SW480 (cell line): Measurements from ENCODE around the gene LRRC3C.
"Not testable (repeated sequence)": the region's sequence is repeated elsewhere in the genome, so short reads cannot be mapped to it uniquely, and the experiment has no call there.

Experiments used
- DNase-seq: peaks from one replicate; pipeline ENCODE4 v3.0.0-alpha.2; 2016; ENCODE audit warnings: low spot score

LRRC3C gene

GRCh38 chr17:39924691-39925055, 2.9 kb upstream of the LRRC3C start:
- no peak for DNase-seq

DNA sequence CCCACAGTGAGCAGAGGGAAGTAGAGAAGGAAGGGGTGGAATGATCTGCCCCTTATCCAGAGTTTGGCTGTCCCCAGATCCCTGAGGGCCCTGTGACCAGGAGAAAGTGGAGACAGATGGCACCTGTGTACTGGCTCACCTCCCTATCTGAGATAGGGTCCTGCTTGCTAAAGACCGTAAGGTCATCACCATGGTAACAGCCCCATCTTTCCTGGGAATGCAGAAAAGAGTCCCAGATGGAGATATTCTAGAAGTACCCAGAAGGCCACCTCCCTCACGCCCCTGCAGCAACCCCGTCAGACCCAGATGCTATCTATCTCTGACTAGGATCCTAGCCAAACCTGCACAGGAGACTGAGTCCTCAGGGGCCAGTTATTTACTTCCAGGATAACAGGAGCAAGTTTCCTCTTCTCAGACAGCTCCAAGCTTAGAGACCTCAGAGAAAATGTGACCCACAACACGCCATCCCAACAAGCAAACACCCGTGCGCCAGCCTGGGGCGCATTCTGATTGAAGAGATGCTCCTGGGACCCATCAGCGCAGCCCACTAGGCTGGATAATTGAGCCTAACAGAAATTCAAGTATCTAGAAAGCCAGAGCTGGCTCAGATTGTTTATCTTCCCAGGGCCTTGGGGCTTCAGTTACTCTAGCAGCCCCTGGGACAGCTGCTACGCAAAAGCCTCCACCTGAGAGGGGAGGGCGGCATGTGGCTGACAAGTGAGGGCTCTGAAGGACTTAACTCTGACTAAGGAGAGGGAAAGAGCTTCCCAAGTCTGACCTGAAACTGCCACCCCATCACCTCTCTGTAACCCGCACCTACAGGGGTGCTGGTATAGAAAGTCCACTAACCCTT, 2.0 kb upstream of the LRRC3C start:
- no peak for DNase-seq

- no peak for DNase-seq
Observed at GRCh38 chr17:39926135-39926587, 1.4 kb upstream of the LRRC3C start.

DNA sequence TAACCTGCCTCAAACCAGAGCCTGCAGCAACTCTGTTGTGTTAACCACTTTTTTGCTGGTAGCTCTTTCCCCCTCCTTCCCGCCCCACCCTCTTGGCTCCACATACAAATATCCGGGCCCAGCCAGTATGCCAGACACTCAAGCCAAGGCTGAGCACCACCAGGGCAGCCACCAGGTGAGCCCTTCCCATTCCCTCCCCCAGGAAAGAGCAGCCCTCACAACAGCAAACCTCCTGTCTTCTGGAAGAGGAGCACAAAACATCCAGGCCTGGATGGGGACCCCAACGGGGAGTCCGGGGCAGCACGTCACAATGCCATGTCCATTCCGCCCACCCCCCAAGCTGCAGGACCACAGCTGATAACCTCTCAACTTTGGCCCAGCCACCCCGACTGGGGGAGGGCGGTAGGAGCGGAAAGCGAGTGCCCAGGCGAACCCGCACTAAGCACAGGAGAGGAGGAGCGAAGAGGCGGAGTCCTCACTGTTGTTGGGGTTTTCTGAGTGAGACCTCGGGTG, 888 bp upstream of the LRRC3C start:
- DNase-seq, result peak; percentile 46

- DNase-seq, result peak; percentile 33
Observed at GRCh38 chr17:39927929-39928857, 661 bp downstream of the LRRC3C start.

GRCh38 chr17:39928858-39929645, 1.5 kb downstream of the LRRC3C start:
- peak; percentile 40 for DNase-seq

DNA sequence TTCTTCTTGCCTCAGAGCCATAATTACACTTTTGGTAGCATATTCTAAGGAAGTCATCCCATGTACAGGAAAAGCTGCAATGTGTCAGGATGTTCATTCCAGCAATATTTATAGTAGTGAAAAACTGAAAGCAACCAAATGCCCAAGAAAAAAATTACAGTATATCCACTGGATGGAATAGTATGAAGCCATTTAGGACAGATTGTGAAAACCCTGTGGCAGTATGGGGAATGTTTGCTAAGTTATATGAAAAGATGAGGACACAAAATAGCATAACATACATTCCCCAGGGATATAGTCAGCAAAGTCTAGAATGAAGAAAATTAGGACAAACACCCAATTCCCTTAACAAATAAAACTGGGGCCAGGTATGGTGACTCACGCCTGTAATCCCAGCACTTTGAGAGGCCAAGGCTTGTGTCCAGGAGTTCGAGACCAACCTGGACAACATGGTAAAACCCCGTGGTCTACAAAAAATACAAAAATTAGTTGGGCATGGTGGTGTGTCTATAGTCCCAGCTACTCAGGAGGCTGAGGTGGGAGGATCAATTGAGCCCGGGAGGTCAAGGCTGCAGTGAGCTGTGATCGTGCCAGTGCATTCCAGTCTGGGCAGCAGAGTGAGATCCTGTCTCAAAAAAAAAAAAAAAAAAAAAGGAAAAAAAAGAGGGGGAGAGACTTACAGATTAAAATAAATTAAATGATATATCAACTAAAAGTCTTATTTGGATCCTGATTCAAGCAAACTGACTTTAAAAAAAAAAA, 2.3 kb downstream of the LRRC3C start:
- DNase-seq, result no peak

- DNase-seq, result no peak
Observed at GRCh38 chr17:39933912-39934311, 6.4 kb downstream of the LRRC3C start.

GRCh38 chr17:39934324-39934723, 6.8 kb downstream of the LRRC3C start:
- no peak for DNase-seq

DNA sequence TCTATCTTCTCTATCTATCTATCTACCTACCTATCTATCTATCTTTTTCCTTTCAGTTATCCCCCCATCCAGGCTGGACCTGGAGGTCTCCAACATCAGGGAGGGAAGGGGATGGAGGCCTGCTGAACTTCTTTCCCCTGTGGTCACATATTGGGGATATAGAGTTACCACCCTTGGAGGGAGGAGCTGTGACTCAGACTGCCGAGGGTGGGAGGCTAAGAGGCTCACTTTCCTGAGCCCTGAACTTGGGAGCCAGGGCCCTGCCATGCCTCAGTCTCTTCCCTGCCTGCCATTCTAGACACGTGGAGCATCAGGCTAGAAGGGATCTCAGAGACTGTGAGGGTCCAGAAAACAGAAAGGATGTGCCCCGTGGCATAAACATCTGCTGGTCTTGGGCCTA, 8.4 kb downstream of the LRRC3C start:
- no peak for DNase-seq

GRCh38 chr17:39937447-39937846, 9.9 kb downstream of the LRRC3C start:
- no peak for DNase-seq

DNA sequence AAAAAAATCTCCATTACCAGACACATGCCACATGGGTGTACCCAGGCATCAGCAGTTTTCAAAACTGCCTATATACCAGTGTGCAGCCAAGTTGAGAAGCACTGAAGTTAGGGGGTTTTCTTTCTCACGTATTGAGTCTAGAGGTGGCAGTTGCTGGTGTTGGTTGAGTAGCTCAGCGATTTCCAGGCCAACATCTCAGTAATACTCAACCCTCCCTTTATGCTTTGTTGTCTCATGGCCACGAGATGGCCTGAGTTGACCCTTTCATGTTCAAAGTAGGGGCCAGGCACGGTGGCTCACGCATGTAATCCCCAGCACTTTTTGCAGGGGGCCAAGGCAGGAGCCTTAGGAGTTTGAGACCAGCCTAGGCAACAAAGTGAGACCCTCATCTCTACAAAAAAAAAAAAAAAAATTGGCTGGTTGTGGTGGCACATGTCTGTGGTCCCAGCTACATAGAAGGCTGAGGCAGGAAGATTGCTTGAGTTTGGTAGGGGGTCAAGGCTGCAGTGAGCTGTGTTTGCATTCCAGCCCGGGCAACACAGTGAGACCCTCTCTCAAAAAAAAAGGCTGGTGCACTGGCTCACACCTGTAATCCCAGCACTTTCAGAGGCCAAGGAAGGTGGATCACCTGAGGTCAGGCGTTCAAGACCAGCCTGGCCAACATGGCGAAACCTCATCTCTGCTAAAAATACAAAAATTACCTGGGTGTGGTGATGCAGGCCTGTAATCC, 10.8 kb downstream of the LRRC3C start:
- DNase-seq, result no peak

DNA sequence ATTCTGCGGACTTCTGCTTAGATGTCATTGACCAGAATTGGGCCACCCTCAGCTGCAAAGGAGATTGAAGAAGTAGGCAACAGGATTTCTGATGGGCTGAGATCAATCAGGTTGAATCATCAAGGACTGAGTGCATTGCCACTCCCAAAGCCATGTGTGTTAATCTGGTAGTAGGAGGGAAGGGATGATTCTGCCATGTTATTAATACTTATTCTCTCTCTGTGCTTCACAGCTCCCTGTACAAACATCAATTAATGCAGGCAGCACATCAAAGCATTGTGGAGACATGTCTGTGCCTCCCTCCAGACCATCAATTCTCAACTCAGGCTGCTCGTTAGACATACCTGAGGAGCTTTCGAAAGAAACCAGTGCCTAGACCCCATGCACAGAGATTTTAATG, 11.6 kb downstream of the LRRC3C start:
- DNase-seq, result no peak

DNA sequence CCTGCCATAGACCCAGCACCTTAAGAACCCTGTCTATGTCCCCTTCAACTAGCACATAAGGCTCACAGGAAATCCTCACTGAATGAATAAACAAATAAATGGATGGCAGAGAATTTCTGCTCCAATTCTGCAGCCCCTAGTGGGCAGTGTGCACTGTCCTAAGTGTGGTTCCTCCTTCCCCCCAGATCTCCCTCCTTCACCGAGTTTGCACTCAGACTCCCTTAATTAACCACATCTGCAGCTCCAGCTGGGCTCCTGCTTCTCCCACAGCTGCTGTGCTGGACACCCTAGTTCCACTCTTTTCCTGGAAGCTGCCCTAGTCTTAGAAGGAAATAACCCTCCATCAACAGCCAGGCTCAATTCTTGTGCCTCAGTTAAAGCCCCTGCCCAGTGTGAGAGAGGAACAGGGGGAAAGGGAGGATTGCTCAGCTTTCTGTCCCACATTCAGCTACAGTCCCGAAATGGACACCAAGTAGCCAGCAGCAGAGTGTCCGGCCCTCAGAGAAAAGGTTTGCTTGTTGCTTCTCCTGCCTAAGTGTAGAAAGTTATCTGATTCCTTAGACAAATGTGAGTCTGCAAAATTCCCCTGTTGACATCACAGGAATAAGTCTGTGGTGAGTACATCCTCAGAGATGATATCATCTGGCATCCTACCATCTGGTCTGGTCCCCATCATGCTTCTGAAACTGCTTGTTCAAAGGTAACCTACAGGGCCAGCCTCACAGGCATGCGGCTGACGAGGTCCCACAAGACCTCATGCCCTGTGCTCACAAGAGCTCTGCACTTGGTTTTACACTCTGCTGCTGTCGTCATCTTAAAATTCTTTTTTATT, 12.3 kb downstream of the LRRC3C start:
- no peak for DNase-seq

GRCh38 chr17:39943702-39944392, 16.3 kb downstream of the LRRC3C start:
- DNase-seq, result no peak

DNA sequence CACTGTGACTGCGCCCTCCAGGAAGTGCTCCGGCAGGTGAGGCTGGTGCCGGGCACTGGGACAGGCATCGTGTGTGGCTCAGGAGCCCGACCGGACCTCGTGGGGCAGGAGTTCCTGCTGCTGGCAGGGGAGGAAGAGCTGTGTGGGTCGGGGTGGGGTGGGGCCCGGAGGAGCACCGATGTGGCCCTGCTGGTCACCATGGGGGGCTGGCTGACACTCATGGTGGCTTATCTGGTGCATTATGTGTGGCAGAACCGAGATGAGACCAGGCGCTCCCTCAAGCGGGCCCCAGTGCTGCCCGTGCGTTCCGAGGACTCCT, 16.8 kb downstream of the LRRC3C start:
- DNase-seq, result no peak

DNA sequence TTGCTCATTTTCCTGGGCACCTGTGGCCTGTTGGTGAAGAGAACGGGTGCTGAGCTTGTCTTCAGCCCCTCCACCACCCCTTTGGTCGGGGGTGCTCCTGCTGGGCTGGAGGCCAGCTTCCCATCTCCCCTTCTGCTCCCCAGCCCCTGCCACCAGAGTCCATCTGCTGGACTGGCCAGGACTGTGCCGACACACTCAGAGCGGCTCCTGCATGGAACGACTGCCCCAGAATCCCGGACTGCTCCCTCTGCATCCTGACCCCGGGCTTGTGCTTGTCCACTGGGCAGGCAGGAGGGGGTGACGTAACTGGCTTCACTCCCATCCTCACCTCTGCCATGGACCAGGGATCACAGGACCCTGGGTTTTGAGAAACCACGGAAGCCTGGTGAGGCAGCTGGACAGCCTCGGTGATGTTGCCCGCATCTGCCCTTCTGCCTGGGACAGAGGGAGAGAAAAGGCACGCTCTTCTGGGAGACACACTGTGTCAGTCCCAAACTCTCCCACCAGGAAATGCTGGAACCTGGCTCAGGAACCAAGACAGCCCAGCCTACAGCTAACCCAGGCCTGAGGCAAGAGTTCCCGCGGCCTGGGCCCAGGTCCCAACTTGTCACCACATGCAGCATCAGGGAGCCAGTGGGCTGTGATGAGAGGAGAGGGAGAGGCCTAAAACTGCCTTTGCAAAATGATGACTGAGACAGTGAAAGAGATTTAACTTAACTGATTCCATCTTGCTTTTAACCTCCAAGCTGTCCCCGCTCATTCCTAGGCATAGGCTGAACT, 19.2 kb downstream of the LRRC3C start:
- no peak for DNase-seq

DNA sequence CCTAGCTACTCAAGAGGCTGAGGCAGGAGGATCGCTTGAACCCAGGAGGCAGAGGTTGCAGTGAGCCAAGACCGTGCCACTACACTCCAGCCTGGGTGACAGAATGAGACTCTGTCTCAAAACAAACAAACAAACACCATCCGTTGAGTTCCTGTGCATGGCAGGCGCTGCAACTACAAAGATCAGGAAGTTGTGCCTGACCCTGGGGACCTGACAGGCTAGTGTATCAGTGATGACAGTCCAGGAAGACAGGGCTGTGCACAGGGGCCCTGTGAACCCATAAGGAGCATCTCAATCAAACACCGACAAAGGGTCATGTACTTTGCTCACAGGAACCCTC, 20.9 kb downstream of the LRRC3C start:
- not testable (repeated sequence) for DNase-seq
